HG02938 (cell line): ENCODE measurements around the gene ABHD16B.
"Not testable (repeated sequence)": the region's sequence is repeated elsewhere in the genome, so short reads cannot be mapped to it uniquely, and the experiment has no call there.

Experiments
- ATAC-seq: cut with Tn5 transposase; IDR thresholded peaks from one replicate; pipeline ENCODE4 v1.9.1; 2021; ENCODE audit warnings: mild to moderate bottlenecking, moderate library complexity; ENCODE audit not compliant: unreplicated experiment

The ABHD16B gene

GRCh38 chr20:63876489-63877036 lies 15.3 kb downstream of the ABHD16B start:
- ATAC-seq, result no peak

GRCh38 chr20:63877755-63878470 lies 16.6 kb downstream of the ABHD16B start:
- no peak for ATAC-seq

GRCh38 chr20:63878899-63879663 lies 17.8 kb downstream of the ABHD16B start:
- no peak for ATAC-seq

GRCh38 chr20:63880901-63881300 lies 19.6 kb downstream of the ABHD16B start:
- ATAC-seq, result not testable (repeated sequence)

- no peak for ATAC-seq
Measured at GRCh38 chr20:63881451-63882226, 20.3 kb downstream of the ABHD16B start.

- ATAC-seq, result no peak
Measured at GRCh38 chr20:63882257-63883200, 21.2 kb downstream of the ABHD16B start.

GRCh38 chr20:63883201-63883593 lies 21.9 kb downstream of the ABHD16B start:
- no peak for ATAC-seq

GRCh38 chr20:63884506-63885263 lies 23.4 kb downstream of the ABHD16B start:
- ATAC-seq, result no peak

- no peak for ATAC-seq
Measured at GRCh38 chr20:63885264-63886053, 24.2 kb downstream of the ABHD16B start.

GRCh38 chr20:63886054-63886419 lies 24.7 kb downstream of the ABHD16B start:
- no peak for ATAC-seq

GRCh38 chr20:63886921-63887320 lies 25.6 kb downstream of the ABHD16B start:
- ATAC-seq, result no peak

- no peak for ATAC-seq
Measured at GRCh38 chr20:63889241-63890200, 28.2 kb downstream of the ABHD16B start.

GRCh38 chr20:63890201-63890576 lies 28.9 kb downstream of the ABHD16B start:
- ATAC-seq, result no peak

- no peak for ATAC-seq
Measured at GRCh38 chr20:63890616-63891015, 29.3 kb downstream of the ABHD16B start.

GRCh38 chr20:63891061-63892002 lies 30.0 kb downstream of the ABHD16B start:
- no peak for ATAC-seq

GRCh38 chr20:63892402-63892801 lies 31.1 kb downstream of the ABHD16B start:
- ATAC-seq, result no peak

- ATAC-seq, result no peak
Measured at GRCh38 chr20:63893999-63894357, 32.7 kb downstream of the ABHD16B start.
